Activated CD4-positive, alpha-beta T cell treated with anti-CD3 and anti-CD28 coated beads for 24 hours (primary cell): ENCODE measurements around the gene CACNG7.
"Not testable (repeated sequence)": the region's sequence is repeated elsewhere in the genome, so short reads cannot be mapped to it uniquely, and the experiment has no call there.

Experiments
- DNase-seq, 2 donors: peaks; one replicate each; pipeline ENCODE4 v3.0.0-alpha.2; 2020; ENCODE audit warnings: low read depth in 2 of 2

Gene CACNG7

GRCh38 chr19:53905787-53906186, 3.3 kb upstream of the CACNG7 start:
- DNase-seq = no peak

DNA sequence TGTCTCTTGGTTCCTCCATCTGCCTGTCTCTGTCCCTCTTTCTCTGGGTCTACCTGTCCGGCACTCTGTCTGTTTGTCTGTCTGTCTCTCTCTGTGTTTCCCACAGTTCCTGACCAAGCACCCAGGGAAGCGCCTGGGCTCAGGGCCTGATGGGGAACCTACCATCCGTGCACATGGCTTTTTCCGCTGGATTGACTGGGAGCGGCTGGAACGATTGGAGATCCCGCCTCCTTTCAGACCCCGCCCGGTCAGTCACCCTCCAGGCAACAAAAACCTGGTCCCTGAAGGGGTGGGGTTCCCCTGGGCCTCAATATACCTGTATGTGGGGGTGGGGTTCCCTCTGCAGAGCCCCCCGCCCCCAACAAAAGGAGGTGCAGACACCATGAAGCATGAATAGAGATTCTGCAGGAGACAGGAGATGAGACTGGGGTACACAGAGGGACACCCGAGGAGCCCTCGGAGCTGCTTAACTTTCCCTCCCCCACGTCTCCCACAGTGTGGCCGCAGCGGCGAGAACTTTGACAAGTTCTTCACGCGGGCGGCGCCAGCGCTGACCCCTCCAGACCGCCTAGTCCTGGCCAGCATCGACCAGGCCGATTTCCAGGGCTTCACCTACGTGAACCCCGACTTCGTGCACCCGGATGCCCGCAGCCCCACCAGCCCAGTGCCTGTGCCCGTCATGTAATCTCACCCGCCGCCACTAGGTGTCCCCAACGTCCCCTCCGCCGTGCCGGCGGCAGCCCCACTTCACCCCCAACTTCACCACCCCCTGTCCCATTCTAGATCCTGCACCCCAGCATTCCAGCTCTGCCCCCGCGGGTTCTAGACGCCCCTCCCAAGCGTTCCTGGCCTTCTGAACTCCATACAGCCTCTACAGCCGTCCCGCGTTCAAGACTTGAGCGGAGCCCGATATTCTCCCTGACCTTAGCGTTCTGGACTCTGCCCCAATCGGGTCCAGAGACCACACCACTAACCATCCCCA, 2.6 kb upstream of the CACNG7 start:
- peak; percentile 60 to 63 for DNase-seq

DNA sequence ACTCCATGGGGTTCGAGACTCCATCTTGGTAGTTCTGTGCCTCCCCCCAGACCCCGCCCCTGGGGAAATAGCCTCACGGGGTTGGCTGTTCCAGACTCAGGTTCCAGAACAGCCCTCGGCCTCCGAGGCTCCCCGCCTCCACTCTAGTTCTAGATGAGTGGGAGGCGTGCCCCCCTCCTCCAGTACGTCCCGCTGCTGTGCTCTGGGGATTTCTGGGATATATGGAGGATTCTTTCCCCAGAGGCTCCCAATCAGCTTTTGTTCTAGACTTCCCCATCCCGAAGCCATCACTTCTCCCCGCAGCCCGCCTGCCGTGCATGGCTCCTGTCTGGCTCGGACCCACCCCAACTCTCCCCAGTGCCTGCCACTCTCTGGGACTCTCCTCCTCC, 1.9 kb upstream of the CACNG7 start:
- no peak for DNase-seq

DNA sequence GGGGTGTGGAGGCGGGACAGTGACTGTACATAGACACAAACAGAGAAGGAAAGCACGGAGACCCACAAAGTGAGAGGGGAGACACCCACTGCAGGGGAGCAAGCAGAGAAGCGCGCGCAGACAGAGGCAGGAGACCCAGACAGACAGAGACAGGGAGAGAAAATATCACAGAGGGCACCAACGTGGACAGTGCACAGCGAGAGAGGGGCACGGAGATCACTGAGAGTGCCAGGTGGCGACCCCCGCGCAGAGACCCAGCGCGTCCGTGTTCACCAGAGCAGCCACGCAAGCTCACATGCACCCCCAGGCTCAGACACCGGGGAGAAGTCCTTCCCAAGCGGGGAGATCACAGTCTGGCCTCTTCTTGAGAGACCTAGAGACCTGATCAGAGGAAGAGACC, 1.4 kb upstream of the CACNG7 start:
- no peak for DNase-seq

GRCh38 chr19:53908106-53908934, 758 bp upstream of the CACNG7 start:
- DNase-seq = peak; percentile 41 to 49

- no peak for DNase-seq
These were observed 542 bp downstream of the CACNG7 start for GRCh38 chr19:53909471-53910169.

DNA sequence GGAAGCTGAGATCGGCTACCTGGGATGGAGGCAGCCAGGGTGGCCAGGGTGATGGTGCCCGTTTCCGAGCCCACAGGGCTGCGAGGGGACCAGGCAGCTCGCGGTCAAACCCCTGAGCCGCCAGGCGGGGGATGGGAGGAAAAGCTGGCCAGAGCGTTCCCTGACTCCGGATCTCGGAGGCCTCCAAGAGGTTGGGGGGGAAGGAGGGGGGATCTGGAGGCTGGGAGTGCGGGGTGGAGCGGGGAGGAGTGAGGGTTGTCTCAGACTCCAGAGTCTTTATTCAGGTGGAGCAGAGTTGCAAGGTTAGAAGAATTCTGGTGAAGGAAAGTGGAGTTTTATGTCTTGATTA, 1.1 kb downstream of the CACNG7 start:
- DNase-seq = no peak

DNA sequence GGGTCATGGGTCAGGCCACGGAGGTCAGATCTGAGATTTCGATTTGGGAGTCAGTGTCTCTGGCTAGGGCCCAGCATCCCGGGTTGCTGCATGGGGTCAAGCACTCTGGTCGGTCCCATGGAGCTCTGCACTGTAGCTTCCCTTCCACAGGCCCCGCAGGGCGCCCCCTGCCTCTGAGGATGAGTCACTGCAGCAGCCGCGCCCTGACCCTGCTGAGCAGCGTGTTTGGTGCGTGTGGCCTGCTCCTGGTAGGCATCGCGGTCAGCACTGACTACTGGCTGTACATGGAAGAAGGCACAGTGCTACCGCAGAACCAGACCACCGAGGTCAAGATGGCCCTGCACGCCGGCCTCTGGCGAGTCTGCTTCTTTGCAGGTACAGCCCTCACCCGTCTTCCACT, 3.6 kb downstream of the CACNG7 start:
- DNase-seq = no peak

DNA sequence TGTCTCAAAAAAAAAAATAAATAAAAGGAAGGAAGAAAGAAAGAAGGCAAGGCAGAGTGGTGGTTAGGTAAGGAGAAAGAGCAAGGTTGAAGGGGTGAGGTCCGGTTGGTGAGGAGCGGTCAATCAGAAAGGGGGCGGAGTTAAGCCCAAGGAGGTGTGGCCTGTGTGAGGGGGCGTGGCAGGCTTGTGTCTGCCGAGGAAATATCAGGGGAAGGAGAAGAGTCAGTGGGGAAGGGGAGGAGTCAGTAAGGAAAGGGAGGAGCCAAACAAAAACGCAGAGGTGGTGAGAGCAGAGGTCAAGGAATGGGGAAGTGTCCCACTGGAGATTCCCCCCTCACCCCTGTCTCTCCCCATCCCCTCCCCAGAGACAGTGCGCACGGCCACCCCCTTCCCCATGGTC, 5.9 kb downstream of the CACNG7 start:
- no peak for DNase-seq

DNA sequence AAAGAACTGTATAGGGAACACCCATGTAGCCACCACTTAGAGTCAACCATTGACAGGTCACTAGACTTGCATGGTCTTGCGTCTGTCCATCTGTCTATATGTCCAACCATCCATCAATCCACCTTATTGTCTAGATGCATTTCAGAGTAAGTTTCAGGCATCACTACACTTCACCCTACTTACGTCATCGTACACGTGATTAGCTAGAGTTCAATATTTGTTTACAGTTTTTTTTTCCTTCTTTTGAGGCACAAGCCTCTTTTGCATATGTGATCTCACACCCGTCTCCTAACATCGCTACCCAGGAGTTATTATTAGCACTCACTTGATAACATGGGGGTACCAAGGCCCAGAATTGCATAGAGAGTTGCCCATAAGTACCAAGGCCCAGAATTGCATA, 6.9 kb downstream of the CACNG7 start:
- DNase-seq = no peak

DNA sequence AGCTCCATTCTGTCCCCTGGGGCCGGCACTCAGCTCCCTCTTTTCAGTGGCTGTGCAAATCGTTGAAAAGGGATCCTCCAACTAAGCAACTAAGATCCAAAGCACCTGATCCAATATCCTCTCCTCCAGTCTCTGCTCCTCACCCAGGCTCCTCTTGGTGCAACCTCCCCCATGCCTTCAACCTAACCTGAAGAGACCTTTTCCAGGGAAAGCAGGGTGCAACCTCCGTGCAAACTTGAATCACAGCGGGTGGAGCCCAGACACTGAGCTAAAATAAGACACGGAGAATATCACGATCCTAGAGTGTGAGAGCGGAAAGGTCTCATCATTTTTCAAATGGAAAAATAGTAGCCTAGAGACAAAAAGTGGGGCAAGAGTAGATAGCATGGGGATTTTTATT, 8.3 kb downstream of the CACNG7 start:
- no peak for DNase-seq

DNA sequence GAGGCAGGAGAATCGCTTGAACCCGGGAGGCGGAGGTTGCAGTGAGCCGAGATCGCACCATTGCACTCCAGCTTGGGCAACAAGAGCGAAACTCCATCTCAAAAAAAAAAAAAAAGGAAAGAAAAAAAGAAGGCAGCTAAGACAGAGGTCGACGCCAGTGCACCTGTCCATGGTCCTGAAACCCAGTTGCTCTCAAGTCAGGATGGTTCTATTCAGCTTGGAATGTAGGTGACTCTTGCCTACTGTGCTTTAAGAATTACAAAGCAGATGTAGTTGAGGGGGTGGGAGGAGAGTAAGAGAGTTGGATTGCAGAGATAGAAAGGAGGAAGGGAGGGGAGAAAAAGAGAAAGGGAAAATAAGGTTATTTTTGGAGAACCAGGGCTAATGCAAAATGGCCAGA, 18.7 kb downstream of the CACNG7 start:
- peak in 1 of 2 donors; percentile 25 for DNase-seq

DNA sequence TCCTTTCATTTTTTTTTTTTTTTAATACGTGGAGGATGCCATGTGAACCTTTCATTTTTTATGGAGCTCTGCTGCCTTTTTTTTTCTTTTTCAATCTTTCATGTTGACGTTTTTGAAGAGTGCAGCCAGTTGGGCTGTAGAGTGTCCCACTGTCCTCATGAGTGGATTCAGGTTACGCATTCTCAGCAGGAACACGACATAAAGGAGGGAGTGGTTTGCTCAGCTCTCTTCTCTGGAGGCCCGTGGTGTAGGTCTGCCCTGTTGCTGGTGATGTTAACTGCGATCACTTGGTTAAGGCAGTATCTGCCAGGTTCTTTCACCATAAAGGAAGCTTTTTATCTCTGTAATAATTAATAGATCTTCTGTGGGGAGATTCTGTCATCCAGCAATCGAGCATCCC, 27.0 kb downstream of the CACNG7 start:
- DNase-seq = no peak

GRCh38 chr19:53942001-53942786, 33.1 kb downstream of the CACNG7 start:
- no peak for DNase-seq

DNA sequence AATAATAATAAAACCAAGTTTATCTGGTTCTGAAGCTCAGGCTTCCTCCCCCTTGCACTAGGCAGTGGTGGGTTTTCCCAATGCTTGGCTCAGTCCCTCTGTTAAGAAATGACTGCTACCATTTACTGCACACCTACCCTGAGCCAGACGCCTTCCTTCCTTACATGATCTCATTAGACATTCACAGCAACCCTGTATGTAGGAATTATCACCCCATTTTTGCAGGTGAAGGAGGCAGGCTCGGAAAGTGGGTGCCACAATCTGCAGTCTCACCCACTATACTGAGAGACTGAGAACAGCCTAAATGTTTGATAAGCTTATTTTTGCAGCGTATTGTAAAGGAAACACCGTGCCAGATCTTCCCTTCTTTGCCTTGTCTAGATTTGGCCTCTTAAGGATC, 35.3 kb downstream of the CACNG7 start:
- no peak for DNase-seq

DNA sequence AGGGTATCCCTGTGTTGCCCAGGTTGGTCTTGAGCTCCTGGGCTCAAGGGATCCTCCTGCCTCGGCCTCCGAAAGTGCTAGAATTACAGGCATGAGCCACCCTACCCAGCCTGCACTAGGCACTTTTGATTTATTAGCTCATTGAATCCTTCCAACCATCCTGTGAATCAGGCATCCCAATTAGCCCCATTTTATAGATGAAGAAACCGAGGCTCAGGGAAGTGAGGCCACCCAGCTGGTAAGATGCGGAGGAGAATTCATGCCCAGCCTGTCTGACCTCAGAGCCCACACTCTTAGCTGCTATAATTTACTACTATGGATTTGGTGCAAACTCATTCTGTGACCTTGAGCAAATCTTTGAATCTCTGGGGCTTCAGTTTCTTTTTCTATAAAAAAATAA, 35.9 kb downstream of the CACNG7 start:
- no peak for DNase-seq

- no peak for DNase-seq
These were observed 36.4 kb downstream of the CACNG7 start for GRCh38 chr19:53945441-53945840.

GRCh38 chr19:53945998-53946397, 36.9 kb downstream of the CACNG7 start:
- no peak for DNase-seq

DNA sequence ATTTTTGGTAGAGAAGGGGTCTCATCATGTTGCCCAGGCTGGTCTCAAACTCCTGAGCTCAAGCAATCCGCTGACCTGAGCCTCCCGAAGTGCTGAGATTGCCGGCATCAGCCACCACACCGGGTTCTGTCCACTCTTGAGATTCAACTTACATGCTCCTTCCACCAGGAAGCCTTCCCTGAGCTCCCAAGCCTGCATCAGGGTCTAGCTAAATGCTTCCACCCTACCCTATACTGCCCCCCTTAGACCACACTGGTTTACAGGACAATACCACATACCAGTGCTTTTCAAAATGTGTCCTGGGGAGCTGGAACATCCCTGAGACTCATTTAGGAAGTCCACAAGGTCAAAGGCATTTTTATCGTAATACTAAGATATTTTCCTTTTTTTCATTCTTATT, 38.5 kb downstream of the CACNG7 start:
- no peak for DNase-seq

GRCh38 chr19:53948611-53949010, 39.5 kb downstream of the CACNG7 start:
- DNase-seq = not testable (repeated sequence)

GRCh38 chr19:53951436-53951835, 42.4 kb downstream of the CACNG7 start:
- DNase-seq = no peak
